A549 (cell line): ENCODE measurements around the gene UNC93A.

Experiments
- CTCF ChIP-seq: fragments of >200 bp; sonication (Bioruptor Twin); formaldehyde crosslinking; IDR thresholded peaks from 3 replicates; pipeline ENCODE4 v1.5.1; 2016
- E2F6 ChIP-seq: IDR thresholded peaks from 2 replicates; pipeline ENCODE4 v1.6.1; 2012; ENCODE audit warnings: low read depth, borderline replicate concordance
- ELK1 ChIP-seq: fragments of 150-350 bp; IDR thresholded peaks from 2 replicates; pipeline ENCODE4 v1.6.1; 2014; ENCODE audit warnings: low read depth, mild to moderate bottlenecking, low read length
- ESRRA ChIP-seq: fragments of 150-350 bp; IDR thresholded peaks from 2 replicates; pipeline ENCODE4 v1.6.1; 2014; ENCODE audit warnings: mild to moderate bottlenecking, low read length, borderline replicate concordance
- HDAC2 ChIP-seq: fragments of 200-600 bp; sonication (generic); IDR thresholded peaks from 2 replicates; pipeline ENCODE4 v1.6.1; 2016
- MAFK ChIP-seq: fragments of 450-650 bp; IDR thresholded peaks from 2 replicates; pipeline ENCODE4 v1.6.1; 2014; ENCODE audit not compliant: partially characterized antibody
- MYC ChIP-seq: IDR thresholded peaks from 2 replicates; pipeline ENCODE4 v1.6.1; 2012; ENCODE audit warnings: mild to moderate bottlenecking, inconsistent platforms, low read length, improper control_type of control experiment, borderline replicate concordance
- PBX3 ChIP-seq: IDR thresholded peaks from 2 replicates; pipeline ENCODE4 v1.6.1; 2012
- POLR2A ChIP-seq: IDR thresholded peaks from 2 replicates; pipeline ENCODE4 v1.6.1; 2012; ENCODE audit warnings: mild to moderate bottlenecking, low read length
- RAD21 ChIP-seq, 2 experiments: fragments of >200 bp in 1 of 2; sonication (Bioruptor Twin) in 1 of 2; formaldehyde crosslinking in 1 of 2; IDR thresholded peaks in 1 of 2; conservative IDR thresholded peaks in 1 of 2; 2 replicates in 1 of 2; 3 replicates in 1 of 2; pipeline ENCODE4 v1.6.1; 2012 to 2018; ENCODE audit warnings: inconsistent platforms in 1 of 2
- RFX5 ChIP-seq: fragments of 450-650 bp; IDR thresholded peaks from 2 replicates; pipeline ENCODE4 v1.7.1; 2014; ENCODE audit warnings: antibody characterized with exemption, mild to moderate bottlenecking, moderate library complexity
- ZSCAN20 ChIP-seq: fragments of 250-450 bp; sonication (Bioruptor Pico); IDR thresholded peaks from 2 replicates; pipeline ENCODE4 v1.8.0; 2022; ENCODE audit warnings: mild to moderate bottlenecking, moderate library complexity

GRCh38 chr6:167244991-167245390 lies 46.1 kb upstream of the UNC93A start:
- TF ChIP-seq CTCF (no peak), POLR2A (no peak), ZSCAN20 (no peak), PBX3 (no peak), MAFK (no peak), ESRRA (no peak), HDAC2 (no peak), RFX5 (no peak), RAD21 (conservative IDR thresholded peaks at IDR 0.05 in 1 of 2, IDR thresholded peaks at IDR 0.05 in 1 of 2) (no peak), MYC (no peak), ELK1 (no peak), E2F6 (no peak)
